HG02973 (cell line): ENCODE data around the gene GAST.

Source experiments
- ATAC-seq: cut with Tn5 transposase; IDR thresholded peaks from one replicate; pipeline ENCODE4 v1.9.1; 2021; ENCODE audit warnings: moderate library complexity; ENCODE audit not compliant: unreplicated experiment

Gene GAST

GRCh38 chr17:41738801-41739112 is 26.6 kb downstream of the GAST start:
- no peak for ATAC-seq

- no peak for ATAC-seq
Observed at GRCh38 chr17:41739661-41740352, 27.7 kb downstream of the GAST start.

DNA sequence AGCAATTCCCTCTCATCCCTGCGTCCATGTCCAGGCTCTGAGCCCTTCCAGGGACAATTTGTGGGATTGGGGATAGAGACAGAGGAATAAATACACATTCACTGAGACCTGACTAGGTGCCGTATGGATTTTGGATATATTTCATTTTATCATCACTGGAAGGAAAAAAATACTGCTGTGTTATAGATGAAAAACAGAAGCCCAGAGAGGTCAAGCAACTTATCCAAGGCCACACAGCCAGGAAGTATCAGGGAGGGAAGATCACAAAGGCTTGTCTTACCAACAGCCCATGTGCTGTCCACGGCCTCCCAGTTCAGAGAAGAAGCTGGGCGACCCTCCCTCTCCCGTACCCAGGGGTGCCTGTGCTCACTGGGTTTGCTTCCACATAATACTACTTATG is 28.4 kb downstream of the GAST start:
- ATAC-seq: no peak

DNA sequence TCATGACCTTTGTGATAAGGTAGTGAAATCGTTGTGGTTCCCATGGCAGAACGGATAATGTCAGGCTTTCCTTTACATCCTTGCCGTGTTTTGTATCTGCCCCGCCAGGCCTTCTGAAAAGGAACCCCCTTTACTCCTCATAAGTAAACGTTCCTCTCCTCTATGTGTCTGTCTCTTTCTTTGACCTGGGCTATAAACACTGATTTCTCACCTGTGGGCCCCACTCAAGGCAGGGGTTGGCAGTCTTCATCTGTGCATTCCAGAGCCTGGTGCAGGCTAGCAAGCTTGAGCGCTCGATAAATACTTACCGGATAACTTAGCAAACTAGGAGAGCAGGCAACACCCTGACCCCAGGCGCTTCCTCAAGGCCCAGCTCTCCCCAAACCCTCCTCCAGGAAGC is 29.6 kb downstream of the GAST start:
- no peak for ATAC-seq

GRCh38 chr17:41748275-41748674 is 36.1 kb downstream of the GAST start:
- ATAC-seq: no peak

DNA sequence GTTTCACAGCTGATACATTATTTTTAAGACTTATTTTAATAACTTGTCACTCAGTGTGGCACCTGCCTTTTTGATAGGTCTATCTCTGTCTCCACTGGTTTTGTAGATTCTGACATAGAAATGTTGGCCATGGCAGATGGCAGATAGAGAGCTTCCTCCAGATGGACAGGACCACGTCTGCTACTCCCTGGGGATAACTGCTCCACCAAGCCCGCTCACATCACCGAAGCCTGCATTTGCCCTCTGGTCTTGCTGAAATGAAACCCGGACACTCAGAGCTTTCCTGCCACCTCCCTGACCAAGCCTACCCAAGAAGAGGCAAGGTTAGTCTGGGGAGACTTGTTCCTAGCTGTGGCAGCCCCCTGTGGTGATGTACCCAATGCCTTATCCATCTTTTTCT is 38.7 kb downstream of the GAST start:
- ATAC-seq: no peak

DNA sequence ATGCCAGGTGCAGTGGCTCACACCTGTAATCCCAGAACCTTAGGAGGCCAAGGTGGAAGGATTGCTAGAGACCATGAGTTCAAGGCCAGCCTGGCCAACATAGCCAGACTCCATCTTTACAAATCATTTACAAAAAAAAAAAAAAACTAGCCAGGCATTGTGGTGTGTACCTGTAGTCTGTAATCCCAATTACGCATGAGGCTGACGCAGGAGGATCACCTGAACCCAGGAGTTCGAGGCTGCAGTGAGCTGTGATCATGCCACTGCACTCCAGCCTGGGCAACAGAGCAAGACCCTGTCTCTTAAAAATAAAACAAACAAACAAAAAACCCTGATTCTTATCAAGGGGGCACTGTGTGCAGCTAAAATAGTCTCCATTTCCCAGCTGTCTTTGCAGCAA is 39.2 kb downstream of the GAST start:
- ATAC-seq: no peak

DNA sequence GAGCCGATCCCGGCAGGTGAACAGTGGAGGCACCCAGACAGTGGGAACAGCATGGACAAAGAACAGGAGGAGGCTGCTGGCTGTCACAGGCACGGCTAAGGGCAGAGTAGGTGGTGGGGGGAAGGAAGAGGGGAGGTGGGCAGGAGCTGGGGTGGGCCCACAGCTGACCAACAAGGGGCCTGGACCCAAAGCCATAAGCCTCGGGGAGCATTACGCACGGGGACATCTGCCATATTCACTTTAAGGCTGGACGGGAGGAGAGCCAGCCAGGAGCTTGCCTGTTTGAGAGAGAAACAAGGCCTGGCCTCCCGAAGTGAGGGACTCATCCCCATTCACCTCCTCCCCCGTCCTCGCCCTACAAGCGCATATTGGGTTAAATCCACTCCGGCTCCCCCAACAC is 41.9 kb downstream of the GAST start:
- ATAC-seq: no peak

- no peak for ATAC-seq
Observed at GRCh38 chr17:41758601-41759000, 46.5 kb downstream of the GAST start.

GRCh38 chr17:41760878-41761277 is 48.7 kb downstream of the GAST start:
- ATAC-seq: no peak

GRCh38 chr17:41762391-41762790 is 50.3 kb downstream of the GAST start:
- ATAC-seq: no peak

GRCh38 chr17:41762841-41763240 is 50.7 kb downstream of the GAST start:
- no peak for ATAC-seq

- ATAC-seq: no peak
Observed at GRCh38 chr17:41763327-41763726, 51.2 kb downstream of the GAST start.
